ENCODE results near the gene FBH1. TPM values are rescaled to one million over a fixed set of nuclear protein-coding genes. Genes with fewer than 3 reads are reported as not detected.
A peak's percentile ranks its signal among the peaks of the same experiment; 100 is the strongest.
"Not testable (repeated sequence)": the region's sequence is repeated elsewhere in the genome, so short reads cannot be mapped to it uniquely, and the experiment has no call there.

The FBH1 gene
- total RNA-seq, 1 donor from 2014 or later = 66.9 TPM

GRCh38 chr10:5896208-5897052, 6.4 kb downstream of the FBH1 start:
- no peak for DNase-seq (ENCODE audit: low spot score)
- H3K36me3 Mint-ChIP-seq (ENCODE audit: low read depth) = peaks cover 40% of the 10 kb centered on the region
- H3K4me1 Mint-ChIP-seq (ENCODE audit: low read depth) = peaks cover 50% of the 10 kb centered on the region
- intact Hi-C loops (cut with micrococcal nuclease) = no loop called here
- peaks cover 12% of the 10 kb centered on the region for H3K9me3 Mint-ChIP-seq
- H3K27me3 Mint-ChIP-seq (ENCODE audit: insufficient read depth) = no peaks in the 10 kb centered on the region
- no peak overlapping the region for H3K4me3 Mint-ChIP-seq
- H3K27ac Mint-ChIP-seq = peak overlapping the region; percentile 45

GRCh38 chr10:5897053-5897340, 7.0 kb downstream of the FBH1 start:
- Mint-ChIP-seq H3K27me3 (ENCODE audit: insufficient read depth) (no peaks in the 10 kb centered on the region), H3K36me3 (ENCODE audit: low read depth) (peaks cover 40% of the 10 kb centered on the region), H3K9me3 (peaks cover 12% of the 10 kb centered on the region), H3K27ac (no peak overlapping the region), H3K4me1 (ENCODE audit: low read depth) (peaks cover 47% of the 10 kb centered on the region), H3K4me3 (no peak overlapping the region)
- intact Hi-C loops (cut with micrococcal nuclease) = no loop called here
- no peak for DNase-seq (ENCODE audit: low spot score)

GRCh38 chr10:5897504-5897903, 7.5 kb downstream of the FBH1 start:
- Mint-ChIP-seq H3K27me3 (ENCODE audit: insufficient read depth) (no peaks in the 10 kb centered on the region), H3K9me3 (peaks cover 12% of the 10 kb centered on the region), H3K4me1 (ENCODE audit: low read depth) (peaks cover 42% of the 10 kb centered on the region), H3K36me3 (ENCODE audit: low read depth) (peaks cover 40% of the 10 kb centered on the region), H3K27ac (no peak overlapping the region), H3K4me3 (no peak overlapping the region)
- DNase-seq (ENCODE audit: low spot score) = no peak
- intact Hi-C loops (cut with micrococcal nuclease) = no loop called here

- Mint-ChIP-seq H3K36me3 (ENCODE audit: low read depth) (peaks cover 40% of the 10 kb centered on the region), H3K4me1 (ENCODE audit: low read depth) (peaks cover 37% of the 10 kb centered on the region), H3K27ac (no peak overlapping the region), H3K27me3 (ENCODE audit: insufficient read depth) (no peaks in the 10 kb centered on the region), H3K4me3 (no peak overlapping the region), H3K9me3 (peaks cover 12% of the 10 kb centered on the region)
- no peak for DNase-seq (ENCODE audit: low spot score)
- intact Hi-C loops (cut with micrococcal nuclease) = no loop called here
These were observed 8.1 kb downstream of the FBH1 start for GRCh38 chr10:5898163-5898562.

GRCh38 chr10:5900247-5900646, 10.2 kb downstream of the FBH1 start:
- H3K4me1 Mint-ChIP-seq (ENCODE audit: low read depth) = peaks cover 35% of the 10 kb centered on the region

GRCh38 chr10:5902511-5903274, 12.7 kb downstream of the FBH1 start:
- intact Hi-C loops (cut with micrococcal nuclease) = no loop called here
- no peak overlapping the region for H3K4me3 Mint-ChIP-seq
- H3K27ac Mint-ChIP-seq = no peak overlapping the region
- peaks cover 8% of the 10 kb centered on the region for H3K9me3 Mint-ChIP-seq
- peaks cover 29% of the 10 kb centered on the region for H3K36me3 Mint-ChIP-seq (ENCODE audit: low read depth)
- DNase-seq (ENCODE audit: low spot score) = no peak
- peaks cover 13% of the 10 kb centered on the region for H3K4me1 Mint-ChIP-seq (ENCODE audit: low read depth)
- H3K27me3 Mint-ChIP-seq (ENCODE audit: insufficient read depth) = no peaks in the 10 kb centered on the region

More at GRCh38 chr10:5900247-5900646, 10.2 kb downstream of the FBH1 start:
- intact Hi-C loops (cut with micrococcal nuclease) = no loop called here
- Mint-ChIP-seq H3K4me3 (no peak overlapping the region), H3K9me3 (peaks cover 16% of the 10 kb centered on the region), H3K27ac (no peak overlapping the region), H3K36me3 (ENCODE audit: low read depth) (peaks cover 37% of the 10 kb centered on the region), H3K27me3 (ENCODE audit: insufficient read depth) (no peaks in the 10 kb centered on the region)
- no peak for DNase-seq (ENCODE audit: low spot score)

- no peaks in the 10 kb centered on the region for H3K27me3 Mint-ChIP-seq (ENCODE audit: insufficient read depth)
- H3K27ac Mint-ChIP-seq = no peak overlapping the region
- H3K4me3 Mint-ChIP-seq = no peak overlapping the region
- H3K4me1 Mint-ChIP-seq (ENCODE audit: low read depth) = peaks cover 12% of the 10 kb centered on the region
- no peak for DNase-seq (ENCODE audit: low spot score)
- intact Hi-C loops (cut with micrococcal nuclease) = no loop called here
- H3K36me3 Mint-ChIP-seq (ENCODE audit: low read depth) = peaks cover 27% of the 10 kb centered on the region
- H3K9me3 Mint-ChIP-seq = peaks cover 4% of the 10 kb centered on the region
These were observed 13.5 kb downstream of the FBH1 start for GRCh38 chr10:5903563-5903962.

- Mint-ChIP-seq H3K4me3 (no peak overlapping the region), H3K36me3 (ENCODE audit: low read depth) (peaks cover 29% of the 10 kb centered on the region), H3K9me3 (peaks cover 4% of the 10 kb centered on the region), H3K27me3 (ENCODE audit: insufficient read depth) (no peaks in the 10 kb centered on the region), H3K4me1 (ENCODE audit: low read depth) (peaks cover 12% of the 10 kb centered on the region), H3K27ac (peak overlapping the region; percentile 82)
- no peak for DNase-seq (ENCODE audit: low spot score)
- intact Hi-C loops (cut with micrococcal nuclease) = no loop called here
These were observed 14.2 kb downstream of the FBH1 start for GRCh38 chr10:5904227-5904626.

GRCh38 chr10:5905854-5906507, 15.9 kb downstream of the FBH1 start:
- Mint-ChIP-seq H3K4me1 (ENCODE audit: low read depth) (peaks cover 12% of the 10 kb centered on the region), H3K9me3 (peaks cover 4% of the 10 kb centered on the region), H3K36me3 (ENCODE audit: low read depth) (peaks cover 35% of the 10 kb centered on the region), H3K4me3 (no peak overlapping the region), H3K27me3 (ENCODE audit: insufficient read depth) (no peaks in the 10 kb centered on the region), H3K27ac (no peak overlapping the region)
- intact Hi-C loops (cut with micrococcal nuclease) = no loop called here
- no peak for DNase-seq (ENCODE audit: low spot score)

- H3K9me3 Mint-ChIP-seq = peaks cover 4% of the 10 kb centered on the region
- no peak overlapping the region for H3K4me3 Mint-ChIP-seq
- peaks cover 12% of the 10 kb centered on the region for H3K4me1 Mint-ChIP-seq (ENCODE audit: low read depth)
- DNase-seq (ENCODE audit: low spot score) = no peak
- peaks cover 40% of the 10 kb centered on the region for H3K36me3 Mint-ChIP-seq (ENCODE audit: low read depth)
- no peak overlapping the region for H3K27ac Mint-ChIP-seq
- intact Hi-C loops (cut with micrococcal nuclease) = no loop called here
- H3K27me3 Mint-ChIP-seq (ENCODE audit: insufficient read depth) = no peaks in the 10 kb centered on the region
These were observed 16.6 kb downstream of the FBH1 start for GRCh38 chr10:5906651-5907050.

GRCh38 chr10:5908676-5909075, 18.6 kb downstream of the FBH1 start:
- H3K36me3 Mint-ChIP-seq (ENCODE audit: low read depth) = peaks cover 46% of the 10 kb centered on the region
- H3K4me3 Mint-ChIP-seq; H3K9me3 Mint-ChIP-seq; DNase-seq (ENCODE audit: low spot score); H3K27me3 Mint-ChIP-seq (ENCODE audit: insufficient read depth); H3K27ac Mint-ChIP-seq; intact Hi-C loops (cut with micrococcal nuclease); H3K4me1 Mint-ChIP-seq (ENCODE audit: low read depth): not testable (repeated sequence)

- Mint-ChIP-seq H3K27ac (no peak overlapping the region), H3K9me3 (no peaks in the 10 kb centered on the region), H3K36me3 (ENCODE audit: low read depth) (peaks cover 50% of the 10 kb centered on the region), H3K4me3 (no peak overlapping the region), H3K27me3 (ENCODE audit: insufficient read depth) (no peaks in the 10 kb centered on the region), H3K4me1 (ENCODE audit: low read depth) (no peaks in the 10 kb centered on the region)
- no peak for DNase-seq (ENCODE audit: low spot score)
- intact Hi-C loops (cut with micrococcal nuclease) = no loop called here
These were observed 20.5 kb downstream of the FBH1 start for GRCh38 chr10:5910323-5911100.

Measured in activated T-helper 1 cell treated with anti-CD3 and anti-CD28 coated beads, Interleukin-12 subunit alpha, Interleukin-12 subunit beta, Interleukin-2, Interleukin-4 antibody, amounts not matched to agents 30 ng/mL and 10 ng/mL and 1 ng/mL, durations not matched to agents 14 hours and 24 hours and 36 hours (primary cell).